ENCODE results near the gene PAX8.
A peak's percentile ranks its signal among the peaks of the same experiment; 100 is the strongest.

PAX8 gene

DNA sequence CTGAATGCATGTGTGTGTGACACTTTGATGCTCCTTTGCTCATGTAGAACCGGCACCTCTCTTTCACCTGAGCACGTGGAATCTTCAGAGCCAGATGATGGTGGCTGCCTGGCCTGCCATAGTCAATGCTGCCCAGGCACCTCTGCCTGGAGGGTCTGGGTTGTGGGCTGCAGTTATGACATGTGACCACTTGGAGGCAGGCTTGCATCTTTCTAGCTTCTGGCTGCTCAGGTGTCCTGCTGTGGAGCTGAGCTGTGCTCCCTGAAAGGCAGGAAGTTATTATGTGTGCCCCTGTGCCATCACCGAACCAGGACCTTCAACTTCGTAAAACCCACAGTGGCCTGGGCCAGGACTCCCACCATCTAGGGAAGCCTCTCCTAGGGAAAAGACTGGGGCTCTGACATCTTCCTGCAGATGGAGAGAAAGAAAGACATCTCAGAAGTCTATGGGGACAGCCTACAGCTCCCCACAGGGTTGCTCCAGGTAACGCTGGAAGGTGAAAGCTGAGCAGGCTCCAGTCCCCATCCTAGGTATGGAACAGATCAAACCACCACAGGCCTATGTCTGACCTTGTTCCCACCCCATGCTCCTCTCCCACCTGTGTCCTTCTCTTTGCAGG lies 74.7 kb downstream of the PAX8 start:
- peak; percentile 62 for DNase-seq (ENCODE audit: low spot score)

- no peak for DNase-seq (ENCODE audit: low spot score)
These were observed 75.5 kb downstream of the PAX8 start for GRCh38 chr2:113203217-113203530.

GRCh38 chr2:113202305-113203216 lies 76.2 kb downstream of the PAX8 start:
- no peak for DNase-seq (ENCODE audit: low spot score)

DNA sequence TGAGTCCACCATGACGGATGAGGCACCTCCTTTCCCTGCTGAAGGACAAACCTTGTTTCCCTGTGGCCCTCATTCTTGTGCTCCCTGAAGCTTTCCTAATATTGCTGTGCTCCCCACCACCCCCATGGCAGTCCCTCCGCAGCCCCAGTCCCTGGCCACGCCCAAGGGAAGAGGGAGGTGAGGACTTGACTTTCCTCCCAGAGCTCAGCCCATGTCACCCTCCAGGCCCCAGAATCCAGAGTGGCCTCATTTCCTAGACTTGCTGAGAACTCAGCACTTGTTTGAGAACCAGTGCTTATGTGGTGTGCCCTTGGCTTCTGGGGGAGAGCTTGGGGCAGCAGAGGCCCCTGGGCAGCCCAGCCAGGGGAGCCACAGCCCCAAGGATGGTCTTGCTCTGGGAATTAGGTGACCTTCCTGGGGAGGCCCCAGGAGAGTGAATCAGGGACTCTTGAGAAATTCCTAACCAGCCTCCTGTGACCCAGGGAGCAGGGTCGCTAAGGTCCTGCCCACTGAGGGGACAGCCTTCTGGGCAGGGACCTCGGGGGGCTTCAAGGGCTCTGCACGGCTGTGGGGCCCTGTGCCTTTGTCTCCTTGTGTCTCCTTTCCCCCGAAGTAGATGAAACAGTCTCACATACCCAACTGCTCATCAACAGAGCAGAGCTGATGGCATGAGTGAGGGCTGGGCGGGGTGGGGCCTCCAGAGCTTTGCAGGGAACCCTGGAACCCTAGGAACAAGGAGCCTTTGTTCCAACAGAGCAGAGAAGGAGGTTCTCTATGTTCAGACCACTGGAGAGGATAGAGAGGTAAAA lies 77.0 kb downstream of the PAX8 start:
- no peak for DNase-seq (ENCODE audit: low spot score)

GRCh38 chr2:113200736-113201490 lies 77.8 kb downstream of the PAX8 start:
- peak; percentile 8 for DNase-seq (ENCODE audit: low spot score)

DNA sequence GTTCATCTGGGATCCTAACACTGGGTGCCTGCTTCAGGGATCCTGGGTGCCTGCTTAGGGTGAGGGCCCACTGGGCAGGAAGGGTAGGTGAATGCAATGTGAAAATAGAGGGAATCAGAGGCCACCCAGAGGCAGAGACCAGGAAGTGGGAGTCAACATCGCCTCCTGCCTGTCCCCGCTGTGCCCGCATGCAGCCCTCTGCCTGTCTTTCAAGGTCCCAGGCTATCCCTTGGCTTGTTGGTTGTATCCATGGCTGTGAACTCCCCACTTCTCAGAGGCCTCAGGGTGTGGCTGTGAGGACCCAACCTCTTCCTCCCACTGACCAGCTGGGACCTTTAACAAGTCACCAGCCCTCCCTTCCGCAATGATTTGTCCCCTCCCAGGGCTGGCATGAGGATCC lies 78.5 kb downstream of the PAX8 start:
- peak; percentile 38 for DNase-seq (ENCODE audit: low spot score)

DNA sequence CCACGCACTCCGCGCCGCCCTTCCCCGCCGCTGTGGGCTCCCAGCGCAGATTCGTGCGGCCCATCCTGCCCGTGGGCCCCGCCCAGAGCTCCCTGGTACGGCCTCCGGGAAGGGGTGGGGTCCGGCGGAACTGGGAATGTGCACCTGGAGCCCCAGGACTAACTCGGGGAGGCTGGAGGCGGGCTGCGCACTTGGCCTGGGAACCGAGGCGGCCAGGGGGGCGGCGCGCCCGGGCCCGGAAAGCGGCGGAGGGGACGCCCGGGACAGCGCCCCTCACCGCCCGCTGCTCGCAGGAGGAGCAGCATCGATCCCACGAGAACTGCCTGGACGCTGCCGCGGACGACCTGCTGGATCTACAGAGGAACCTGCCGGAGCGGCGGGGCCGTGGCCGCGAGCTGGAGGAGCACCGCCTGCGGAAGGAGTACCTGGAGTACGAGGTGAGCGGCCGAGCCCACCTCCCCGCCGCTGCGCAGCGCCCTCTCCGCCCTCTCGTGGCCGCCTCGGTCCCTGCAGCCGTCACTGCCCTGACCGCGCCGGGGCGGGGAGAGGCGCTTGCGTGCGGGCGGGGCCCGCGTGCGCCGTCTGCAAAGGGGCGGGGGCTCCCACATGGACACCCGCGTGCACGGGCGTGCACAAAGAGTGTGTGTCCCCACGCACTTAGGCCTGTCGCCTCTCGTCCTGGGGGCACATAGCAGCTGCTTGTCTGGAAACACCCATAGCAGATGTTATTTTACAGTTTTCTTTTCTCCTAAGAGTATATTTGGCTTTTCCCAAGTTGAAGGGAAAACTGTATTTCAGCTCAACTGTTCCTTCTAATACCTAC lies 79.7 kb downstream of the PAX8 start:
- DNase-seq (ENCODE audit: low spot score), result peak; percentile 79

DNA sequence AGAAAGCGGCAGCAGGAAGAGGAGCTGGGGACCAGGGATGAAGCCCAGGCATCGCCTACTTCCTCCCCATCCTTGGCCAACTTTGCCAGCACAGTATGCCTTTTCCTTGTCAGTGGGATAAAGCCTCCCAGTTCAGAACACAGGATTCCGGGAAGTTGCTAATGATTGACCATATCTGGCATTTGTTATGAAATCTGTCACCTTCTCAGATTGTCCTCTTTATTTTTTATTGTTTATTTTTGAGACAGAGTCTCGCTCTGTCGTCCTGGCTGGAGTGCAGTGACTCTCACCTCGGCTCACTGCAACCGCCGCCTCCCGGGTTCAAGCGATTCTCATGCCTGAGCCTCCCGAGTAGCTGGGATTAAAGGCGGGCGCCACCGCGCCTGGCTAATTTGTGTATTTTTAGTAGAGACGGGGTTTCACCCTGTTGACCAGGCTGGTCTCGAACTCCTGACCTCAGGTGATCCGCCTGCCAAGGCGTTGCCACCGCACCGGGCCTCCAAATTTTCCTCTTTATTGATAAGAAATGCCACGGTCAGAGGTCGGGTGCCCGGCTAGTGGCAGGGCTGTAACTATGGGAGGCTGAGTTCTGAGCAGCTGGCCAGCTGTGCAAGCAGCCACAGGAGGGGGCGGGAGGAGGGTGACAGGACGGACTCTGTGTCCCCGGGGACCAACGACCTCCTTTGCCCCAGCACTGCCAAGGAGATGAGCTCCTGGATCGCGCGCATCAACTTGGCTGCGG lies 80.5 kb downstream of the PAX8 start:
- no peak for DNase-seq (ENCODE audit: low spot score)

DNA sequence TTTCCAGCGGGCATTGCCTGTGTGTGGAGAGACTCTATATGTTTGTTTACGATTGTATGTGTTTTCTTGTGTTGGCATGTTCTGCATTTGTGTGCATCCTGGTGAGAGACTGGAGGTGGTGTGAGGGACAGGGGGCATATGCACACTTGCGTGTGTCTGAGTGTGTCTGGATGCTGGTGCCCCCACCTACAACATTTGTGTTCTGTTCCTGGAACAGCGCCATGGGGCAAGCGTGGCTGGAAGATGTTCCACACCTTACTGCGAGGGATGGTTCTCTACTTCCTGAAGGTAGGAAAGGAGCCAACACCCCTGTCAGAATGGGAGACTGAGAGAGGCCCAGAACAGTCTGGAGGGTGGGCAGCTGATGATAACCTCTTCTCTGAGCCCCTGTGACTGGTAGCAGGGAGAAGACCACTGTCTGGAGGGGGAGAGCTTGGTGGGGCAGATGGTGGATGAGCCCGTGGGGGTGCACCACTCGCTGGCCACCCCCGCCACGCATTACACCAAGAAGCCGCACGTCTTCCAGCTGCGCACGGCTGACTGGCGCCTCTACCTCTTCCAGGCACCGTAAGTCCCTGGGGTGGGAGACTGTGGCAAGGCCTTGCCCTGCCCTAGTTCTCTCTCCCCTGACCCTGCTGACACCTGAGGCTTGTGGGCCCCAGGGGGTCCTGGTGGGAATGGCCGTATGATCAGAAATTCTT lies 81.2 kb downstream of the PAX8 start:
- no peak for DNase-seq (ENCODE audit: low spot score)

DNA sequence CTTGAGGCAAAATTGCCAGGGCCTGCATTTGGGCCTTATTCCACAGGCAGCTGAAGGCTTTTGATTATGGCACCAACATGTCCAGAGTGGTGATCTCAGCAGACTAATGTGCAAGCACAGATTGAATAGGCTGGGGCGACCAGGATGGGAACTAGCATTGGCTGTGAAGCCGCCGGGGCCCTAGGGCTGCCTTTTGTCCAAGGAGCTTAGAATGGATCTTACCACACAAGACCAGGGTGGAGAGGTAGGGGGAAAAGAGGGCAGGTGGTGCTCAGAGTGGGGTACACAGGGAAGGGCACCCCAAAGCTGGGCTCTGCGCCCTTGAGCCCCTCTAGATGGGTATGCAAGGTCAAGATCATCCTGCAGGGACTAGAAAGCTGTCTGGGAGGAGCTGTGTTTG lies 81.9 kb downstream of the PAX8 start:
- no peak for DNase-seq (ENCODE audit: low spot score)

GRCh38 chr2:113195923-113196501 lies 82.7 kb downstream of the PAX8 start:
- no peak for DNase-seq (ENCODE audit: low spot score)

- no peak for DNase-seq (ENCODE audit: low spot score)
These were observed 86.1 kb downstream of the PAX8 start for GRCh38 chr2:113192459-113193100.

- DNase-seq (ENCODE audit: low spot score), result no peak
These were observed 87.8 kb downstream of the PAX8 start for GRCh38 chr2:113190871-113191270.

GRCh38 chr2:113187771-113188170 lies 91.0 kb downstream of the PAX8 start:
- DNase-seq (ENCODE audit: low spot score), result no peak

DNA sequence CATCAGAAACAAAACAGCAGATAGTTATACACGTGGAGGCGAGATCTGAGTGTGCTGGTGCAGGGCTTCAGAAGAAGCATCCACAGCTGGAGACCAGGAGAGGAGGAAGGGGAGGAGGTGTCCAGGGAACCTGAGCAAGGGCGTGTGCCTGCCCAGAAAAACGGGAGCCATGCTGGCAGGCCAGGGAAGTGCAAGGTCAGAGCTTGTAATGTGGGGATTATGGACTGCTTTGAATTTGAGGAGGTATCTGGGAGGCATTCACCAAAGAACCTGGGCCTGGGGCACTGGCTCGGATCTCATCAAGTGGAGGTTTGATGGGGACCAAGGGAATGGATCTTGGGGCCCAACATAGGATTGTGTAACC lies 92.3 kb downstream of the PAX8 start:
- DNase-seq (ENCODE audit: low spot score), result no peak

DNA sequence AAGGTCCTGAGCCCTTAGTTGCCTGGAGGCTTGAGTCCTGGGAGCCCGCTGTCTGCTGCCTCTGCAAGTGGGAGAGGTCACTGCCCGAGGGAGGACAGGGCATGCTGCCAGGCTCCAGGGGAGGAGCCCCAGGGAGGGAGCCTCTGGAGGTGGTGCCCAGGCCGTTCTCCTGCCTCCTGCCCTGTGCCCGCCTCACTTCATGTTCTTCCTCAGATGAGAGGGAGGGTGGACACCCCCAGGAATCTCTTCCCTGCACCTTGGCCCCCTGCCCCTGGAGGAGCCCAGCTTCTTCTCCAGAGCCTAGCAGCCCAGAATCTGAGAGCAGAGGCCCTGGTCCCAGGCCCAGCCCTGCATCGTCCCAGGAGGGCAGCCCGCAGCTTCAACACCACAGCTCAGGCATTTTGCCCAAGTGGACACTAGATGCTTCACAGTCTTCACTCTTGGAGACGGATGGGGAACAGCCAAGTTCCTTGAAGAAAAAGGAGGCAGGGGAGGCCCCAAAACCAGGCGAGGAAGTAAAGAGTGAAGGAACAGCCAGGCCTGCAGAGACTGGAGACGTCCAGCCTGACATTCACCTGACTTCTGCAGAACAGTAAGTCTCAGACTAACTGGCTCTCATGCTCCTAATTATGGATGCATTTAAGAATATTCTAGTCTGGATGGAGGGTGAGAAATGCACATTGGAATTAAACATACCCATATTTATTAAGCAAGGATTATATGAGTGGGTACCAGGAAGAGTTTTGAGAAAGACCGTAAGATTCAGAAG lies 92.9 kb downstream of the PAX8 start:
- DNase-seq (ENCODE audit: low spot score), result no peak

DNA sequence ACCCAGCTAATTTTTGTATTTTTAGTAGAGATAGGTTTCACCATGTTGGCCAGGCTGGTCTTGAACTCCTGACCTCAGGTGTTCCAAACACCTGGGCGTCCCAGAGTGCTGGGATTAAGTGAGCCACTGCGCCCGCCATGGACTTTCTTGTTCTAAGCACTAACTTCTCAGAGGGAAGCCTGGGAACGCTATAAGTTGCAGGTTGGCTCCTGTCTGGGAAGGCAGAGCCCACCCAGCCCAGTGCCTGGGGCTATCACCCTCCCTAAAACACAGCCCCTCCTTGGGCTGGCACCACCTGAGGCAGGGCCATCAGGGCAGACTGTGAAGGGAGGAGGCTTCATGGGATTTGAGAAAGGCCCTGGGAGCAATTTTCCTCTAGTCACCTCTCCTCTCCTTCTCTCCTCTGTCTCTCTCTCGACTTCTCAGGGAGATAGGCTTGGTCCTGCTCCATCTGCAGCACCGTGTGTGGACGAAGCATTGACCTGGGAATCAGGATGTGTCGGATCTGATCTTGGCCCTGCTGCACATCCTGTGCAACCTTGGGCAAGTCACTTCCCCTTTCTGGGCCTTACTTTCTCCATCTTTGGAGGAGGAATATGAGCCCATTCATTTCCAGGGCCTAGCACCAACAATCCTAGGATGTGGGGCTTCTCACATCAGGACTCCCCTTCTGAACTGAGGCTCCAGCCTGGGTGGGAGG lies 94.0 kb downstream of the PAX8 start:
- DNase-seq (ENCODE audit: low spot score), result no peak

- DNase-seq (ENCODE audit: low spot score), result no peak
These were observed 95.0 kb downstream of the PAX8 start for GRCh38 chr2:113183703-113184102.
